Urinary bladder (tissue), 4 donors: ENCODE data around the gene CACNA1D. TPM values are rescaled to one million over a fixed set of nuclear protein-coding genes. Genes with fewer than 3 reads are reported as not detected.
A peak's percentile ranks its signal among the peaks of the same experiment; 100 is the strongest.

Source experiments
- DNase-seq: peaks from one replicate; pipeline ENCODE4 v3.0.0-alpha.2; 2015; ENCODE audit errors: extremely low spot score
- H3K27ac ChIP-seq: one replicate; pipeline ENCODE4 v1.5.1; 2013; ENCODE audit warnings: low read depth, mild to moderate bottlenecking, moderate library complexity
- H3K36me3 ChIP-seq: one replicate; pipeline ENCODE4 v1.6.1; 2013; ENCODE audit warnings: mild to moderate bottlenecking, moderate library complexity; ENCODE audit not compliant: insufficient read depth
- H3K4me1 ChIP-seq: one replicate; pipeline ENCODE4 v1.6.1; 2013; ENCODE audit warnings: mild to moderate bottlenecking, moderate library complexity; ENCODE audit not compliant: insufficient read depth
- H3K4me3 ChIP-seq: one replicate; pipeline ENCODE4 v1.5.1; 2013; ENCODE audit warnings: low read depth, low read length
- WGBS: extraction: QIAGEN DNeasy Blood & Tissue Kit; methylation state at CpG from one replicate; pipeline ENCODE4 v1.1.7; 2013; 5-methylcytosine and 5-hydroxymethylcytosine counted together
- polyA plus RNA-seq: library from polyadenylated mRNA; stranded (reverse); fragments of 200-250 nt; gene quantifications from one replicate; pipeline ENCODE4 v1.2.3, GENCODE V29; 2013
- total RNA-seq: library from RNA; depleted of rRNA; stranded (reverse); fragments of >200 nt; gene quantifications from one replicate; pipeline ENCODE4 v1.2.3, GENCODE V29; 2014
- donor health status: healthy with polysubstance abuse.
- donor health status: healthy.

Gene CACNA1D
- total and polyA plus RNA-seq, 2 donors: 1.6 to 23.5 TPM

- Histone ChIP-seq H3K27ac (no peak overlapping the region), H3K4me3 (no peak overlapping the region), H3K4me1 (no peaks in the 10 kb centered on the region), H3K36me3 (no peaks in the 10 kb centered on the region)
- no peak for DNase-seq
- WGBS: 90% methylated on average over 5 of the region's 5 CpGs
Observed at GRCh38 chr3:53833700-53834099, 339.3 kb downstream of the CACNA1D start.

DNA sequence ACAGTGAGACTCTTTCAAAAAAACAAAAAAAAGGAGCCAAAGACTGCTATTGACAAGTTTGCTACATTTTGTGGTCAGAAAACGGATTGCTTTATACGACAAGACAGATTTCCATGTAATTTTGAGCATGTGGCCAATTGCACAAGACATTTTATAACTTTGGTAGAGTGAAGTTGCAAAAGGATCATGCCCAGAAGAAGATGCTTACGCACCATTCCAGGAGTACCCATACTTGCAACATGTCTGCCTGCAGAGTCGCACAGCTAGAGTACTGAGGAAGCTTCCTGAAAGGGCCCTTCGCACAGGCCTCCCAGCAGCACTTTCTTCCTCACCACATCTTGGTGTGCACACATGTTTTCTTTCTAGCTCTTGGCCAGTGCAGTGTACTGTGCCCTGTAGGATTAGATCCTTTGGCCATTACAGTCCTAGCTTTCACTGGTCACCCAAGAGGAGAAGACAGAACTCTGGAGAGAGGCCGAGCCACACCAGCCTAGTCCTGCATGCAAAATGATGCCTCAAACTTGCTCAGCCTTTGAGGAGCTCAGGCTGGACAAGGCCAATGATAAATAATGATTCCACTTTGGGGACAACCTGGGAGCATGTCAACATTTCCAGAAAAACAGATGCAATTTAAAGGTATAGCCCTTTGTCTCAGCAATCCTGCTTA, 340.2 kb downstream of the CACNA1D start:
- Histone ChIP-seq H3K4me1 (no peaks in the 10 kb centered on the region), H3K4me3 (no peak overlapping the region), H3K36me3 (no peaks in the 10 kb centered on the region), H3K27ac (no peak overlapping the region)
- WGBS: 87% methylated on average over 6 of the region's 6 CpGs
- no peak for DNase-seq

- DNase-seq: no peak
- Histone ChIP-seq H3K27ac (no peak overlapping the region), H3K4me1 (no peaks in the 10 kb centered on the region), H3K4me3 (no peak overlapping the region), H3K36me3 (no peaks in the 10 kb centered on the region)
- WGBS: 88% methylated on average over 1 of the region's 1 CpG
Observed at GRCh38 chr3:53835257-53835656, 340.8 kb downstream of the CACNA1D start.

- DNase-seq: no peak
- WGBS: 97% methylated on average over 9 of the region's 9 CpGs
- Histone ChIP-seq H3K36me3 (no peaks in the 10 kb centered on the region), H3K4me3 (no peak overlapping the region), H3K27ac (no peak overlapping the region), H3K4me1 (no peaks in the 10 kb centered on the region)
Observed at GRCh38 chr3:53836084-53836872, 341.9 kb downstream of the CACNA1D start.

- Histone ChIP-seq H3K27ac (no peak overlapping the region), H3K4me3 (no peak overlapping the region), H3K36me3 (no peaks in the 10 kb centered on the region), H3K4me1 (no peaks in the 10 kb centered on the region)
- no peak for DNase-seq
- 89% methylated on average over 10 of the region's 10 CpGs for WGBS
Observed at GRCh38 chr3:53837331-53837730, 342.9 kb downstream of the CACNA1D start.

DNA sequence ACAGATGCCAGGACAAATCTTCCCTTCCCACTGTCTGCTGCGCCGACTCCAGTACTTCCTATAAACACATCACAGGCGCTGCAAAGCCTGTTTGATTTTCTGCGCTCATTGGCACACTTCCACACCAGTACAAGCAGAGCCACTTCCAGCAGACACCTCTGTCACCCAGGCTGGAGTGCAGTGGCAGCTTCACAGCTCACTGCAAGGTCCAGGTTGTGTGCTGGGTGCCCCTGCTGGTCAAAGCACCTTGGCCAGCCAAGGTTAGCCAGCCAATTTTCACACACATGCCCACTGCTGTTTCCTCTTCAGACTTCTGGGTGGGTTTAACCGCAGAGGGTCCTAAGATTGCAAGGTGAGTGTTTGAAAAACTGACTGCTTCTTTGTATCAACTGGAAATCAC, 346.9 kb downstream of the CACNA1D start:
- no peak for DNase-seq
- no peak overlapping the region for H3K27ac ChIP-seq
- H3K36me3 ChIP-seq: no peaks in the 10 kb centered on the region
- no peaks in the 10 kb centered on the region for H3K4me1 ChIP-seq
- 75% methylated on average over 5 of the region's 5 CpGs for WGBS
- no peak overlapping the region for H3K4me3 ChIP-seq

DNA sequence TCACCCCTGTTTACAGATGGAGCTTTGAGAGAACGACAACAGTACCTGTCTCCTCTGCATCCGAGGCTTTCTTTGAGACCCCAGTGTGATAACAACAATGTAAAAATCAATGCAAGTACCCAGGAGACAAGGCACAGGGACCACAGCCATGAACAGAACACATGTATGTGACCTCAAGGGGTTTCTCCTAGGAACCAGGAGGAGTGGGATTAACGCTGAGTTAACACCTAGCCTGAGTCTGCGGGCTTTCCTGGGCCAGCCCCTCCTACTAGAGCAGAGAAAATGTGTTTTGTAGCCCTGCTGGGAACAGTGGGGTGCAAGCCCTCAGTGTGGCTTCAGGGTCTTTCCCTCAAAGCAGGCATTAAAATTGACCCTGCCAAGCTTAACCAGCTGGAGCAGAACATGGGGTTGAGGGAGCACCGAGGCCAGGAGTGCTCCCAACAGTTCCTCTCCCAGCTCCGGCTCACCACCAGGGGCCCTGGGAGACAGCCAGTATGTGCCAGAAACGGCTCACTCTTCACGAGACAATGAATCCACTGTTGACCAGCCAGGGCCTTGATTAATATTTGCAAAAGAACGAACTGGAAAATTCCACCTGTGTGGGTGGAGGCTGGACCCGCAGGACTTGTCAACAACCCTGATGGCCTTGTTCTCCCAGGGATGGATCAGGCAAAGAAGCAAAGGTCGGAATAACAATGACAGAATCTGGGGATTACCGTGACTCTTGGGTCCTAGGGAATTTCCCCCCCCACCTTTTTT, 348.2 kb downstream of the CACNA1D start:
- DNase-seq: peak; percentile 14

GRCh38 chr3:53843195-53844177, 349.1 kb downstream of the CACNA1D start:
- no peak overlapping the region for H3K4me3 ChIP-seq
- H3K36me3 ChIP-seq: no peaks in the 10 kb centered on the region
- H3K4me1 ChIP-seq: no peaks in the 10 kb centered on the region
- no peak overlapping the region for H3K27ac ChIP-seq
- no peak for DNase-seq
- WGBS: 85% methylated on average over 10 of the region's 10 CpGs

More for the DNA sequence above, 348.2 kb downstream of the CACNA1D start:
- 56% methylated on average over 12 of the region's 12 CpGs for WGBS
- H3K36me3 ChIP-seq: no peaks in the 10 kb centered on the region
- H3K4me1 ChIP-seq: no peaks in the 10 kb centered on the region
- no peak overlapping the region for H3K4me3 ChIP-seq
- no peak overlapping the region for H3K27ac ChIP-seq

GRCh38 chr3:53844262-53845102, 350.1 kb downstream of the CACNA1D start:
- Histone ChIP-seq H3K4me1 (no peaks in the 10 kb centered on the region), H3K36me3 (no peaks in the 10 kb centered on the region), H3K27ac (no peak overlapping the region), H3K4me3 (no peak overlapping the region)
- DNase-seq: no peak
- 97% methylated on average over 9 of the region's 9 CpGs for WGBS

DNA sequence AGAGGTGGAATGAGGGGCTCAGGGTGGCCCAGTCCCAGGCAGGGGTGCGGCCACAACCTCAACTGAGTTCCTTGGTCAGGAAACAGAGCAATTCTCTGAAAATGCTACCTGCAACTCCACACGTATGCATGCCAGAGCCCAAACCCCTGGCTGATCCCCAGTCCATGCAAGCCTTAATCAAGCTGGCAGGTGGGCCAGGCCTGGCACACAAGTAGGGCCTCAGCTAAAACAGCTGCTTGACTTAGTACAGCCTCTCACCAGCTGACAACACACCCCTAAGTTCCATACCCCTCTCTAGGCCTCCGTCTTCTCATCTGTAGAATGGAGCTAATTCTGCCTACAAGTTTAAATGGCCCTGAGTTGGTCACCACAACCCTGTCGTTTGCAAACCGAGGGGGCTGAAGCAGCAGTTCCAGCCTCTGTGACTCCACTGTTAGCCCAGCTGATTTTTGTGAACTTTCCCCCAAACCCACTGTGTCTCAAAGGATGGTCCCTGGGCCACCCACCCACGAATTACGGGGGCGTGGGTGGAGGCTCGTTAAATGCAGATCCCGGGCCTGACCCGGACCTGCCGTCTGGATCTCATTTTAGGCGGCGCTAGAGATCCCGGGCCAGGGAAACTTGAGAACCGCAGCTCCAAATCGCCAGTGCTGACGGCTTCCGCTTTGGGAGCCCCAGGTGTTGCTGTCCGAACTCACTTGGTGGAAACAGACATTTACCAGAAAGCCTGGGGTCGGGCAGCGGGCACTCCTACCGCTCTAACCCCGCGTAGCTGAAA, 350.9 kb downstream of the CACNA1D start:
- Histone ChIP-seq H3K4me3 (peak overlapping the region; percentile 64), H3K27ac (no peak overlapping the region), H3K36me3 (no peaks in the 10 kb centered on the region), H3K4me1 (no peaks in the 10 kb centered on the region)
- DNase-seq: no peak
- 20% methylated on average over 25 of the region's 25 CpGs for WGBS

DNA sequence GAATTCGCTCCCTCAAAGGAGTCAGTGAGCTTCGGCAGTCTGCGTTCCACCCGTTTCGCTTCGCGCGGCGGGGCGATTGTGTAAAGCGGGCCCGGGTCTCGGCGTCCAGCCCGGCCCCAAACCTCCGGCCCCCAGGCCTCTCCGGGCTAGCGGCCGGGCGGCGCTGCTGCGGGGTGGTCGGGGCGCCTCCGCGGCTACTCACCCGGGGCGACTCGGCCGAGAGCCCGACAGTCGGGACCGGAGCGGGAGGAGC, 351.4 kb downstream of the CACNA1D start:
- H3K27ac ChIP-seq: no peak overlapping the region

More for the DNA sequence above, 351.4 kb downstream of the CACNA1D start:
- no peak for DNase-seq
- no peaks in the 10 kb centered on the region for H3K36me3 ChIP-seq
- peak overlapping the region; percentile 64 for H3K4me3 ChIP-seq
- WGBS: 1% methylated on average over 34 of the region's 34 CpGs
- H3K4me1 ChIP-seq: no peaks in the 10 kb centered on the region
